Breast epithelium (tissue), 3 donors: ENCODE measurements around the gene SLC50A1.

Source experiments
- CTCF ChIP-seq, 3 donors: fragments of 450-650 bp; IDR thresholded peaks; one replicate each; pipeline ENCODE4 v1.5.1; 2016 to 2017; ENCODE audit warnings: antibody characterized with exemption in 3 of 3, mild to moderate bottlenecking in 3 of 3, moderate library complexity in 3 of 3
- POLR2A ChIP-seq: fragments of 450-650 bp; IDR thresholded peaks from one replicate; pipeline ENCODE4 v1.6.1; 2016; ENCODE audit warnings: antibody characterized with exemption, mild to moderate bottlenecking, moderate library complexity

- TF ChIP-seq POLR2A (no peak), CTCF (IDR thresholded peaks at IDR 0.05) (no peak)
Observed at GRCh38 chr1:155094622-155094948, 41.1 kb upstream of the SLC50A1 start.
